Testis (tissue), 3 donors: ENCODE results near the gene EIF4E1B. TPM values are rescaled to one million over a fixed set of nuclear protein-coding genes. Genes with fewer than 3 reads are reported as not detected.

Source experiments
- DNase-seq: peaks from one replicate; pipeline ENCODE4 v3.0.0-alpha.2; 2019
- H3K27ac ChIP-seq, 2 donors: fragments of 200-600 bp; sonication (generic); one replicate each; pipeline ENCODE4 v1.5.1; 2019
- H3K27me3 ChIP-seq: fragments of 200-600 bp; sonication (generic); one replicate; pipeline ENCODE4 v1.5.1; 2019
- H3K36me3 ChIP-seq: fragments of 200-600 bp; sonication (generic); one replicate; pipeline ENCODE4 v1.5.1; 2017; ENCODE audit warnings: low read depth; ENCODE audit errors: missing control alignments
- H3K4me1 ChIP-seq: fragments of 200-600 bp; sonication (generic); one replicate; pipeline ENCODE4 v1.5.1; 2019
- H3K4me3 ChIP-seq, 2 donors: fragments of 200-600 bp; sonication (generic); one replicate each; pipeline ENCODE4 v1.5.1; 2017 to 2019
- H3K9me3 ChIP-seq: fragments of 200-600 bp; sonication (generic); one replicate; pipeline ENCODE4 v1.5.1; 2017
- POLR2A ChIP-seq: fragments of 450-650 bp; IDR thresholded peaks from one replicate; pipeline ENCODE4 v1.6.1; 2017; ENCODE audit warnings: antibody characterized with exemption, mild to moderate bottlenecking, moderate library complexity
- WGBS, 2 donors: methylation state at CpG; one replicate each; pipeline ENCODE4 v1.1.5; 2018; 5-methylcytosine and 5-hydroxymethylcytosine counted together
- intact Hi-C: fragments of 100-400 bp; cut with DNase I; formaldehyde crosslinking; loops from one replicate; pipeline ENCODE4 v1.15.1; 2023; ENCODE audit warnings: low total_unique reads
- polyA plus RNA-seq: library from polyadenylated mRNA; stranded (reverse); fragments of 350-450 nt; fragmentation: Illumina TruSeq; extraction: RNeasy Lipid Tissue Mini Kit (QIAGEN cat#74804); gene quantifications from one replicate; pipeline ENCODE4 v1.2.3, GENCODE V29; 2014; ENCODE audit warnings: low read depth, low replicate concordance; ENCODE audit not compliant: insufficient read depth
- total RNA-seq, 2 donors: library from RNA; depleted of rRNA; stranded (reverse); fragments of >200 nt; gene quantifications; one replicate each; pipeline ENCODE4 v1.2.3, GENCODE V29; 2016
- TF ChIP-seq, protein P1 (sequence below), 3 experiments: fragments of 450-650 bp in 2 of 3; fragments of 200-600 bp in 1 of 3; sonication (generic) in 1 of 3; IDR thresholded peaks; one replicate each; pipeline ENCODE4 v1.5.1; 2016 to 2019; ENCODE audit warnings: antibody characterized with exemption in 3 of 3, mild to moderate bottlenecking in 2 of 3, moderate library complexity in 1 of 3

The EIF4E1B gene
- total and polyA plus RNA-seq, 3 donors from 2014 or later = 0.99 to 2.4 (median 1.0) TPM

DNA sequence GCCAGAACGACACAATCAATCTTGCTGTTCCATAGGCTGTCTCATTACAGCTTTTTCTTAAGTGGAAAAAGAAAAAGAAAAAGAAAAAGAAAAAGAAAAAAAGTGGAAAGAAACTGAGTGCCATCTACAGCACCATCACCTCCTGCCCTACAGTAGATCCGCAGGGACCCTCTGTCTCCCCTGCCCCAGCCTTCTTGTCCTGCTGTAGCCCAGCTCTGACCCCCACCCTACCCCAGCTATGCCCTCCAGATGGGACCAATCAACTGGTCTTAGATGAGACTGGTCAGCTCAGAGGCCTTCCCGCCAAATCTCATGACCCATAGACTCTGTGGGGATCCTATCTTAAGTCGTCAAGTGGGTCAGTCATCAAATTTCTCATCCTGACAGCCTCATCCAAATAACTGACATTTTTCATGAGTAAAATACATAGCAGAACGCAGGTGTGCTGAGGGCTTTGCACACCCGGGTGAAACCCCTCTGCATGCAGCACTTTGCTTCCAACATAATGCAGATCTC, 51.6 kb downstream of the EIF4E1B start:
- no peak overlapping the region for H3K4me3 ChIP-seq
- 74 to 79% methylated on average over 6 of the region's 6 CpGs for WGBS, 2 donors
- H3K4me1 ChIP-seq = no peaks in the 10 kb centered on the region
- H3K36me3 ChIP-seq = no peaks in the 10 kb centered on the region
- no peak for DNase-seq
- no peaks in the 10 kb centered on the region for H3K9me3 ChIP-seq
- TF ChIP-seq POLR2A = no peak
- TF ChIP-seq, protein P1, sequence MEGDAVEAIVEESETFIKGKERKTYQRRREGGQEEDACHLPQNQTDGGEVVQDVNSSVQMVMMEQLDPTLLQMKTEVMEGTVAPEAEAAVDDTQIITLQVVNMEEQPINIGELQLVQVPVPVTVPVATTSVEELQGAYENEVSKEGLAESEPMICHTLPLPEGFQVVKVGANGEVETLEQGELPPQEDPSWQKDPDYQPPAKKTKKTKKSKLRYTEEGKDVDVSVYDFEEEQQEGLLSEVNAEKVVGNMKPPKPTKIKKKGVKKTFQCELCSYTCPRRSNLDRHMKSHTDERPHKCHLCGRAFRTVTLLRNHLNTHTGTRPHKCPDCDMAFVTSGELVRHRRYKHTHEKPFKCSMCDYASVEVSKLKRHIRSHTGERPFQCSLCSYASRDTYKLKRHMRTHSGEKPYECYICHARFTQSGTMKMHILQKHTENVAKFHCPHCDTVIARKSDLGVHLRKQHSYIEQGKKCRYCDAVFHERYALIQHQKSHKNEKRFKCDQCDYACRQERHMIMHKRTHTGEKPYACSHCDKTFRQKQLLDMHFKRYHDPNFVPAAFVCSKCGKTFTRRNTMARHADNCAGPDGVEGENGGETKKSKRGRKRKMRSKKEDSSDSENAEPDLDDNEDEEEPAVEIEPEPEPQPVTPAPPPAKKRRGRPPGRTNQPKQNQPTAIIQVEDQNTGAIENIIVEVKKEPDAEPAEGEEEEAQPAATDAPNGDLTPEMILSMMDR (IDR thresholded peaks at IDR 0.05) = no peak
- no peak overlapping the region for H3K27ac ChIP-seq
- no peaks in the 10 kb centered on the region for H3K27me3 ChIP-seq
- intact Hi-C loops = no loop called here

- Histone ChIP-seq H3K4me3 (no peak overlapping the region), H3K4me1 (no peaks in the 10 kb centered on the region), H3K36me3 (no peaks in the 10 kb centered on the region), H3K27me3 (no peaks in the 10 kb centered on the region), H3K9me3 (no peaks in the 10 kb centered on the region), H3K27ac (no peak overlapping the region)
- DNase-seq = no peak
- intact Hi-C loops = no loop called here
- TF ChIP-seq, protein P1 (IDR thresholded peaks at IDR 0.05) = no peak
- TF ChIP-seq POLR2A = no peak
Observed at GRCh38 chr5:176685010-176685409, 54.5 kb downstream of the EIF4E1B start.

- 86 to 98% methylated on average over 8 to 10 of the region's 10 CpGs for WGBS, 2 donors
- no peak for DNase-seq
- Histone ChIP-seq H3K27me3 (no peaks in the 10 kb centered on the region), H3K4me1 (no peaks in the 10 kb centered on the region), H3K9me3 (no peaks in the 10 kb centered on the region), H3K27ac (no peak overlapping the region), H3K36me3 (no peaks in the 10 kb centered on the region), H3K4me3 (no peak overlapping the region)
- intact Hi-C loops = no loop called here
- TF ChIP-seq, protein P1 (IDR thresholded peaks at IDR 0.05) = no peak
- no peak for TF ChIP-seq POLR2A
Observed at GRCh38 chr5:176687247-176687646, 56.8 kb downstream of the EIF4E1B start.

DNA sequence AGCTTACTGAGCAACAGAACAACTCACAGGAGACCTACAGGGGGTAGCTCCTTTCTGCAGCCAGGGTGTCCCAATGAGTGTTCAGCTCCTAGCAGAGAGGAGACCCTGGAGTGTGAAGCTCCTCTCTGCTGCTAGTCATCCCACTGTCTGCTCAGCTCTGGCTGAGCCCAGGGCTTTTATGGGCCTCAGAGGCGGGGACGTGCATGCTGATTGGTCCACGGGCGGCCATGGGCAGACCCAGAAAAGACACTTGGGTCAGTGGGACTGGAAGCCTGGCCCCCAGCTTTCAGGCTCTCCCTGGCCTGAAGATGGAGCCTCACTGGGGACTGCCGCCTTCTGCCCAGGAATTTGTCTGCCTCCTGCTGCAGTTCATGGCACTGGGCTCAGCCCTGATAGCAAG, 57.4 kb downstream of the EIF4E1B start:
- Histone ChIP-seq H3K36me3 (no peaks in the 10 kb centered on the region), H3K9me3 (no peaks in the 10 kb centered on the region), H3K4me3 (no peak overlapping the region), H3K27me3 (no peaks in the 10 kb centered on the region), H3K27ac (no peak overlapping the region), H3K4me1 (no peaks in the 10 kb centered on the region)
- no peak for TF ChIP-seq POLR2A
- TF ChIP-seq, protein P1 (IDR thresholded peaks at IDR 0.05) = no peak
- WGBS, 2 donors = 92 to 96% methylated on average over 5 of the region's 5 CpGs
- DNase-seq = no peak
- intact Hi-C loops = no loop called here

DNA sequence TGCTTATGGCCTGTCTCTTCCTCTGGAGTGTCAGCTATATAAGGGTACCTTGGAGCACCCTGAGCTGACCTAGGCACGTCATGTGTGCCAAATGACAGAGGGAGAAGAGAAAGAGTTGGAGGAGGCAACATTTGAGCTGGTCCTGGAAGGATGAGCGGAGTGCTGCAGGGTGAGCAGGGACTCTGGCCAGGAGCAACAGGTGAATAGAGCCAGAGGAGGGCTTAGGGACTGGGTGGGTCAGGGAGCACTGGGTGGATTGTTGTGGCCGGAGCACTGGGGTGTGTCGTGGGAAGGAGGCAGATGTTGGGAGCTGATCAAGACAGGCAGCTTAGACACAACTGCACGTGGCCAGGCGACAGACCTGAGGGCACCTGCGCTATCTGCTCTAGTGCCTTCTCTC, 60.4 kb downstream of the EIF4E1B start:
- Histone ChIP-seq H3K4me1 (no peaks in the 10 kb centered on the region), H3K27ac (no peak overlapping the region), H3K36me3 (no peaks in the 10 kb centered on the region), H3K4me3 (no peak overlapping the region), H3K9me3 (no peaks in the 10 kb centered on the region), H3K27me3 (no peaks in the 10 kb centered on the region)
- no peak for TF ChIP-seq POLR2A
- TF ChIP-seq, protein P1 (IDR thresholded peaks at IDR 0.05) = no peak
- intact Hi-C loops = no loop called here
- 87 to 95% methylated on average over 7 of the region's 7 CpGs for WGBS, 2 donors
- no peak for DNase-seq
